ENCODE measurements around the gene C3orf49. TPM values are rescaled to one million over a fixed set of nuclear protein-coding genes. Genes with fewer than 3 reads are reported as not detected.

The C3orf49 gene
- total RNA-seq, 1 experiment from 2014 or later, result not detected

- H3K9me3 ChIP-seq (ENCODE audit: control insufficient read depth in 1 of 2, insufficient read depth in 1 of 2, low read depth in 1 of 2, low read length in 2 of 2), result no peaks in the 10 kb centered on the region
- H3K4me1 ChIP-seq (ENCODE audit: control insufficient read depth in 1 of 2, insufficient read depth in 2 of 2, low read length in 2 of 2), result peaks cover 5 to 29% of the 10 kb centered on the region in 2 experiments
- ATAC-seq (no peak), DNase-seq (ENCODE audit: low read depth, low spot score) (no peak)
- H3K27ac ChIP-seq (ENCODE audit: low read depth, low read length), result no peak overlapping the region
- CTCF ChIA-PET, result no interaction called here
- POLR2A ChIA-PET, result no interaction called here
- intact Hi-C loops (cut with micrococcal nuclease), result no loop called here
- no peak overlapping the region for H3K4me2 ChIP-seq (ENCODE audit: low read length)
- H3K9ac ChIP-seq (ENCODE audit: low read length), result no peak overlapping the region
- no TSS peak for BruUV-seq (replicated peaks)
- no peak overlapping the region for H3K4me3 ChIP-seq (replicated peaks in 1 of 2; ENCODE audit: low read depth in 1 of 2, low read length in 2 of 2)
- H2AFZ ChIP-seq (ENCODE audit: low read depth, low read length, poor library complexity, severe bottlenecking), result no peak overlapping the region
- no peaks in the 10 kb centered on the region for H3K9me2 ChIP-seq (ENCODE audit: insufficient read depth)
- H3K36me3 ChIP-seq (ENCODE audit: control insufficient read depth in 1 of 2, insufficient read depth in 2 of 2, low read length in 2 of 2), result no peaks in the 10 kb centered on the region
- H3K79me2 ChIP-seq (ENCODE audit: insufficient read depth, low read length), result peaks cover 71% of the 10 kb centered on the region
- RAD21 ChIA-PET (ENCODE audit: low non-redundant PET in 1 of 2, low total read pairs in 2 of 2, uncharacterized antibody in 2 of 2, unreplicated experiment in 2 of 2), result no interaction called here
- peaks cover 4% of the 10 kb centered on the region; the same call in 1 of the 2 replicates for H4K20me1 ChIP-seq (ENCODE audit: insufficient read depth)
- no peaks in the 10 kb centered on the region for H3K27me3 ChIP-seq (ENCODE audit: insufficient read depth, low read length)
- TF ChIP-seq EGR1 (IDR thresholded peaks at IDR 0.05; ENCODE audit: low read depth), result no peak
- TF ChIP-seq TCF7L2 (IDR thresholded peaks at IDR 0.05; ENCODE audit: borderline replicate concordance, extremely low read depth, insufficient read depth, insufficient read length), result no peak
- no peak for TF ChIP-seq SIN3A (IDR thresholded peaks at IDR 0.05; ENCODE audit: low read depth)
- TF ChIP-seq CBX3 (IDR thresholded peaks at IDR 0.05; ENCODE audit: low read depth), result no peak
- TF ChIP-seq JUND (IDR thresholded peaks at IDR 0.05), result no peak
- TF ChIP-seq SP1 (IDR thresholded peaks at IDR 0.05; ENCODE audit: low read depth), result no peak
- no peak for TF ChIP-seq ZFX (IDR thresholded peaks at IDR 0.05)
- TF ChIP-seq FOSL1 (IDR thresholded peaks at IDR 0.05; ENCODE audit: low read depth), result no peak
- TF ChIP-seq SRF (IDR thresholded peaks at IDR 0.05; ENCODE audit: low read depth), result no peak
- no peak for TF ChIP-seq REST (IDR thresholded peaks at IDR 0.05; ENCODE audit: low read depth)
- no peak for TF ChIP-seq ELF1 (IDR thresholded peaks at IDR 0.05; ENCODE audit: borderline replicate concordance, low read depth)
- no peak for TF ChIP-seq ATF3 (IDR thresholded peaks at IDR 0.05)
- TF ChIP-seq MAX (IDR thresholded peaks at IDR 0.05), result no peak
- TF ChIP-seq YY1 (IDR thresholded peaks at IDR 0.05; ENCODE audit: extremely low read depth, insufficient replicate concordance, low read depth, low read length), result no peak
- no peak for TF ChIP-seq POLR2A (IDR thresholded peaks at IDR 0.05; ENCODE audit: borderline replicate concordance, extremely low read depth, insufficient read depth, insufficient read length)
Measured at GRCh38 chr3:63853106-63853505, 34.0 kb downstream of the C3orf49 start.
